H1 (cell line): Measurements from ENCODE around the gene RGS7BP. TPM values are rescaled to one million over a fixed set of nuclear protein-coding genes. Genes with fewer than 3 reads are reported as not detected.

Experiments
- CTCF ChIA-PET: fragments of 300-600 bp; sonication (Branson Sonifier 250); formaldehyde crosslinking; loops from one replicate; lab custom pipeline; 2021; ENCODE audit not compliant: partially characterized antibody; lab: Charles Lee
- POLR2A ChIA-PET: fragments of 300-600 bp; sonication (Branson Sonifier 250); formaldehyde crosslinking; loops from one replicate; lab custom pipeline; 2021; ENCODE audit warnings: inconsistent platforms; ENCODE audit not compliant: partially characterized antibody; lab: Charles Lee
- DNase-seq, 2 experiments: peaks; one replicate each; pipeline versions ENCODE4 v3.0.0 to v3.0.0-alpha.2; 2010 to 2022; ENCODE audit warnings: low spot score in 2 of 2, low read depth in 1 of 2, mixed read lengths in 1 of 2
- FAIRE-seq: peaks from 2 replicates; lab custom pipeline; 2011; peaks lifted over from hg19 to GRCh38; lab: Jason Lieb, UNC
- H2AFZ ChIP-seq: 2 replicates; pipeline ENCODE4 v1.8.1; 2012; ENCODE audit warnings: low read length, inconsistent platforms
- H2AK5ac ChIP-seq: 2 replicates; pipeline ENCODE4 v1.6.1; 2013; ENCODE audit warnings: low read depth, low read length
- H2BK120ac ChIP-seq: replicated peaks from 2 replicates; pipeline ENCODE3; 2013; ENCODE audit warnings: low read depth, low read length, inconsistent platforms
- H2BK12ac ChIP-seq: 2 replicates; pipeline ENCODE4 v1.6.1; 2013; ENCODE audit warnings: low read depth, low read length
- H2BK15ac ChIP-seq: 2 replicates; pipeline ENCODE4 v1.6.1; 2013; ENCODE audit warnings: low read length
- H2BK20ac ChIP-seq: 2 replicates; pipeline ENCODE4 v1.6.1; 2013; ENCODE audit warnings: low read length
- H2BK5ac ChIP-seq: 2 replicates; pipeline ENCODE4 v1.6.1; 2013; ENCODE audit warnings: low read depth, low read length
- H3K14ac ChIP-seq: 2 replicates; pipeline ENCODE4 v1.6.1; 2013; ENCODE audit warnings: inconsistent platforms; ENCODE audit not compliant: insufficient read length
- H3K18ac ChIP-seq: 2 replicates; pipeline ENCODE4 v1.6.1; 2013; ENCODE audit warnings: low read length; ENCODE audit errors: extremely low read depth
- H3K23ac ChIP-seq: 2 replicates; pipeline ENCODE4 v1.6.1; 2013; ENCODE audit warnings: inconsistent platforms; ENCODE audit not compliant: insufficient read length
- H3K23me2 ChIP-seq: 2 replicates; pipeline ENCODE4 v1.6.1; 2013; ENCODE audit warnings: low read depth, low read length
- H3K27ac ChIP-seq: 2 replicates; pipeline ENCODE4 v1.6.1; 2011; ENCODE audit warnings: low read depth, low read length, inconsistent platforms
- H3K27me3 ChIP-seq, 4 experiments: replicated peaks in 1 of 4; 1 replicate in 1 of 4; 2 replicates in 3 of 4; pipeline versions ENCODE4 v1.6.1 to v1.8.1; 2011 to 2013; ENCODE audit warnings: low read length in 3 of 4, mild to moderate bottlenecking in 3 of 4, inconsistent platforms in 2 of 4, mixed read lengths in 2 of 4, moderate library complexity in 1 of 4; ENCODE audit not compliant: control insufficient read depth in 3 of 4, insufficient read depth in 3 of 4; ENCODE audit errors: extremely low read depth in 1 of 4
- H3K36me3 ChIP-seq, 4 experiments: 2 replicates each; pipeline versions ENCODE4 v1.6.1 to v1.8.1; 2011 to 2013; ENCODE audit warnings: mild to moderate bottlenecking in 4 of 4, low read length in 3 of 4, moderate library complexity in 2 of 4, control low read depth in 1 of 4, inconsistent platforms in 1 of 4; ENCODE audit not compliant: insufficient read depth in 4 of 4, control insufficient read depth in 2 of 4
- H3K4ac ChIP-seq: replicated peaks from 2 replicates; pipeline ENCODE3; 2013; ENCODE audit warnings: low read length, low read depth, mixed read lengths, inconsistent platforms; ENCODE audit not compliant: insufficient read length
- H3K4me1 ChIP-seq, 4 experiments: replicated peaks in 1 of 4; 1 replicate in 1 of 4; 2 replicates in 3 of 4; pipeline versions ENCODE4 v1.6.1 to v1.8.1; 2011 to 2013; ENCODE audit warnings: low read length in 3 of 4, inconsistent platforms in 2 of 4, mixed read lengths in 1 of 4; ENCODE audit not compliant: insufficient read depth in 4 of 4, control insufficient read depth in 3 of 4
- H3K4me2 ChIP-seq, 2 experiments: 2 replicates each; pipeline versions ENCODE4 v1.6.1 to v1.8.1; 2011 to 2013; ENCODE audit warnings: low read depth in 2 of 2, low read length in 2 of 2, control low read depth in 1 of 2, inconsistent platforms in 1 of 2, mild to moderate bottlenecking in 1 of 2; ENCODE audit not compliant: insufficient read depth in 1 of 2
- H3K4me3 ChIP-seq, 4 experiments: fragments of 200-600, 300-600 bp in 1 of 4; sonication (generic), shearing (Covaris generic), sonication (Bioruptor Twin) in 1 of 4; 2 replicates each; pipeline versions ENCODE4 v1.5.1 to v1.8.1; 2011 to 2016; ENCODE audit warnings: low read length in 4 of 4, low read depth in 3 of 4, control low read depth in 2 of 4, inconsistent platforms in 2 of 4, mild to moderate bottlenecking in 2 of 4, mixed read lengths in 1 of 4, moderate library complexity in 1 of 4; ENCODE audit not compliant: insufficient read depth in 2 of 4; ENCODE audit errors: extremely low read depth in 1 of 4
- H3K56ac ChIP-seq: replicated peaks from 2 replicates; pipeline ENCODE3; 2013; ENCODE audit warnings: low read depth, mild to moderate bottlenecking, mixed read lengths, low read length, inconsistent platforms; ENCODE audit not compliant: insufficient read length
- H3K79me1 ChIP-seq: 2 replicates; pipeline ENCODE4 v1.6.1; 2013; ENCODE audit warnings: low read depth, low read length, control low read depth
- H3K79me2 ChIP-seq, 2 experiments: 2 replicates each; pipeline versions ENCODE4 v1.6.1 to v1.8.1; 2012 to 2013; ENCODE audit warnings: low read length in 2 of 2, mild to moderate bottlenecking in 2 of 2, inconsistent platforms in 1 of 2; ENCODE audit not compliant: insufficient read depth in 2 of 2, control insufficient read depth in 1 of 2
- H3K9ac ChIP-seq, 4 experiments: replicated peaks in 1 of 4; 1 replicate in 1 of 4; 2 replicates in 3 of 4; pipeline versions ENCODE4 v1.6.1 to v1.8.1; 2011 to 2013; ENCODE audit warnings: low read depth in 3 of 4, low read length in 3 of 4, control low read depth in 2 of 4, mild to moderate bottlenecking in 2 of 4, moderate library complexity in 2 of 4, inconsistent platforms in 1 of 4; ENCODE audit errors: extremely low read depth in 1 of 4
- H3K9me3 ChIP-seq, 2 experiments: 2 replicates each; pipeline versions ENCODE4 v1.6.1 to v1.8.1; 2012 to 2013; ENCODE audit warnings: mild to moderate bottlenecking in 2 of 2, moderate library complexity in 2 of 2, control low read depth in 1 of 2, inconsistent platforms in 1 of 2, low read depth in 1 of 2, low read length in 1 of 2, mixed read lengths in 1 of 2; ENCODE audit not compliant: insufficient read depth in 2 of 2
- H4K20me1 ChIP-seq, 2 experiments: replicated peaks in 1 of 2; 2 replicates each; pipeline versions ENCODE3 to v1.8.1; 2011 to 2013; ENCODE audit warnings: inconsistent platforms in 2 of 2, low read length in 2 of 2, mild to moderate bottlenecking in 1 of 2; ENCODE audit not compliant: insufficient read depth in 2 of 2, control insufficient read depth in 1 of 2
- H4K5ac ChIP-seq: 2 replicates; pipeline ENCODE4 v1.6.1; 2013; ENCODE audit warnings: low read length, low read depth, mixed read lengths, inconsistent platforms; ENCODE audit not compliant: insufficient read length
- H4K8ac ChIP-seq: 2 replicates; pipeline ENCODE4 v1.8.0; 2013; ENCODE audit warnings: mild to moderate bottlenecking, moderate library complexity, low read length, inconsistent platforms; ENCODE audit not compliant: insufficient read depth; ENCODE audit errors: extremely low read depth
- H4K91ac ChIP-seq: replicated peaks from 2 replicates; pipeline ENCODE3; 2013; ENCODE audit warnings: low read length, mixed read lengths, inconsistent platforms; ENCODE audit not compliant: insufficient read length
- CBX8 ChIP-seq: fragments of 300-800, 300-1000 bp; sonication (generic); IDR thresholded peaks from 2 replicates; pipeline ENCODE4 v1.7.1; 2016; ENCODE audit warnings: low read depth, low read length, borderline replicate concordance
- CTCF ChIP-seq, 3 experiments: IDR thresholded peaks; 1 replicate in 2 of 3; 2 replicates in 1 of 3; pipeline versions ENCODE4 v1.5.1 to v1.6.1; 2011; ENCODE audit warnings: low read length in 3 of 3, mild to moderate bottlenecking in 3 of 3, inconsistent platforms in 2 of 3, low read depth in 1 of 3, moderate library complexity in 1 of 3; ENCODE audit not compliant: insufficient read depth in 1 of 3; ENCODE audit errors: control extremely low read depth in 1 of 3
- GTF2F1 ChIP-seq: IDR thresholded peaks from 2 replicates; pipeline ENCODE4 v1.6.1; 2012; ENCODE audit warnings: low read depth, low read length, improper control_type of control experiment, borderline replicate concordance
- HDAC6 ChIP-seq: IDR thresholded peaks from one replicate; pipeline ENCODE4 v1.7.1; 2012; ENCODE audit warnings: low read depth, mild to moderate bottlenecking, inconsistent platforms, low read length, moderate library complexity
- JUND ChIP-seq: IDR thresholded peaks from 2 replicates; pipeline ENCODE4 v1.6.1; 2011; ENCODE audit warnings: mild to moderate bottlenecking, improper control_type of control experiment, low read length
- POLR2A ChIP-seq, 2 experiments: IDR thresholded peaks; 1 replicate in 1 of 2; 2 replicates in 1 of 2; pipeline ENCODE4 v1.6.1; 2011; ENCODE audit warnings: low read depth in 2 of 2, low read length in 2 of 2, mild to moderate bottlenecking in 2 of 2; ENCODE audit errors: control extremely low read depth in 1 of 2
- WGBS, 2 experiments: shearing (Covaris generic) in 1 of 2; methylation state at CpG; one replicate each; pipeline versions ENCODE4 v1.1.6 to v1.1.7; 2013 to 2015; ENCODE audit warnings: low lambda C conversion rate in 2 of 2, mixed read lengths in 2 of 2, inconsistent platforms in 1 of 2, low coverage in 1 of 2, missing lambda C conversion rate in 1 of 2; ENCODE audit not compliant: insufficient replicate concordance in 2 of 2, insufficient coverage in 1 of 2, insufficient read length in 1 of 2; ENCODE audit errors: extremely low coverage in 1 of 2, missing lambda C conversion rate in 1 of 2; 5-methylcytosine and 5-hydroxymethylcytosine counted together
- long read RNA-seq, 2 experiments: library from RNA in 1 of 2; library from capped mRNA in 1 of 2; stranded (forward); transcript quantifications; one replicate each; pipeline ENCODE4 v2.0.0, GENCODE V29; 2021; ENCODE audit warnings: inconsistent platforms in 1 of 2
- polyA minus RNA-seq, 3 experiments: library from RNA; depleted of rRNA, polyadenylated mRNA; stranded (reverse); fragments of >200 nt; gene quantifications; 1 replicate in 2 of 3; 2 replicates in 1 of 3; pipeline ENCODE4 v1.2.3, GENCODE V29; 2011
- polyA plus RNA-seq, 7 experiments: library from polyadenylated mRNA; depleted of rRNA in 3 of 7; stranded (reverse) in 5 of 7; unstranded in 2 of 7; fragments of >200 nt in 5 of 7; fragments of 200-250 nt in 2 of 7; gene quantifications; 1 replicate in 5 of 7; 2 replicates in 1 of 7; 4 replicates in 1 of 7; pipeline versions ENCODE4 v1.2.1 to v1.2.3, GENCODE V29; 2011 to 2013; ENCODE audit warnings: missing spikeins in 2 of 7, mixed read lengths in 2 of 7
- total RNA-seq: library from RNA; stranded (reverse); fragmentation: NEBNext Ultra II Directional; extraction: Animal tissue kit (Norgen Biotek cat#: 25700); gene quantifications from 2 replicates; pipeline ENCODE4 v1.2.1, GENCODE V29; 2021

RGS7BP gene
- 2.3 TPM in 2 replicates for total RNA-seq
- 0.65 and 1.1 TPM in 2 replicates for polyA plus RNA-seq (2011; rRNA removed)
- polyA plus RNA-seq (2011; cell fraction: cytosol; rRNA removed): 0.63 TPM
- polyA plus RNA-seq (2011; cell fraction: nucleus; rRNA removed): 4.0 TPM
- 0.67 to 1.3 TPM (median 1.0 TPM) in 4 replicates for polyA plus RNA-seq (2012, experiment 1 of 2)
- 0.10 TPM for polyA plus RNA-seq (2012, experiment 2 of 2)
- polyA plus RNA-seq (2013, experiment 1 of 2): 2.1 TPM
- polyA plus RNA-seq (2013, experiment 2 of 2): 2.4 TPM
- polyA minus RNA-seq (2011; rRNA and poly(A)+ RNA removed): 2.5 and 3.1 TPM in 2 replicates
- polyA minus RNA-seq (2011; cell fraction: cytosol; rRNA and poly(A)+ RNA removed): 3.1 TPM
- polyA minus RNA-seq (2011; cell fraction: nucleus; rRNA and poly(A)+ RNA removed): 16.5 TPM
- long read RNA-seq, experiment 1, partial matches to known transcripts: 0 of 1 reads
- long read RNA-seq, experiment 1, other reads (novel, unspliced or antisense): 1 of 1 reads
- long read RNA-seq, experiment 2: 0 reads

- CTCF ChIA-PET: interaction anchor here (0.6 to 2.2 kb wide), 15 partner anchors 9 to 303 kb away, joined by 3 to 10 read pairs (median 3); no protein-coding TSS in a partner anchor
- H4K5ac ChIP-seq: peak within 1 kb of the TSS; percentile 36
- TF ChIP-seq JUND: no peak
- TF ChIP-seq POLR2A (IDR thresholded peaks at IDR 0.05; ENCODE audit: control extremely low read depth in 1 of 2, low read depth in 2 of 2, low read length in 2 of 2): no peak; a peak in 2 of 3 replicates
- no peak for TF ChIP-seq CBX8
- TF ChIP-seq HDAC6: no peak
- TF ChIP-seq CTCF (IDR thresholded peaks at IDR 0.05; ENCODE audit: control extremely low read depth in 1 of 3, insufficient read depth in 1 of 3, low read depth in 1 of 3, low read length in 3 of 3): peak in 1 of 3 experiments; percentile 17; a peak in 1 of 4 replicates
- no peak for TF ChIP-seq GTF2F1
Observed at GRCh38 chr5:64505769-64506566, at the start of gene RGS7BP. Gene RGS7BP, plus strand, starts transcription at chr5:64506015. Its CDS starts 610 bp downstream, at chr5:64506625.

More at GRCh38 chr5:64505769-64506566, at the start of gene RGS7BP:
- Histone ChIP-seq H3K4me1 (peaks cover 2 to 16% (median 7%) of the 10 kb centered on the region in 4 experiments; a peak in 3 of 7 replicates), H3K27ac (no peak within 1 kb of the TSS), H3K9ac (peak within 1 kb of the TSS in 3 of 4 experiments; percentile 51 to 79 (median 58); a peak in 6 of 7 replicates), H3K4me3 (peak within 1 kb of the TSS; percentile 66 to 87 (median 78)), H3K36me3 (no peaks in the 10 kb centered on the region), H4K20me1 (no peaks in the 10 kb centered on the region), H2BK120ac (no peak within 1 kb of the TSS), H4K91ac (peak within 1 kb of the TSS; percentile 45), H3K27me3 (peaks cover 4 to 39% (median 23%) of the 10 kb centered on the region in 4 experiments), H3K9me3 (no peaks in the 10 kb centered on the region), H2AFZ (peak within 1 kb of the TSS; percentile 92), H2BK15ac (no peak within 1 kb of the TSS), H3K56ac (no peak within 1 kb of the TSS), H2BK5ac (peak within 1 kb of the TSS; percentile 86), H3K23me2 (peaks cover 15% of the 10 kb centered on the region; the same call in 1 of the 2 replicates), H3K14ac (peak within 1 kb of the TSS; percentile 17), H2AK5ac (no peak within 1 kb of the TSS), H3K4ac (no peak within 1 kb of the TSS), H4K8ac (peak within 1 kb of the TSS; percentile 81), H2BK20ac (peak within 1 kb of the TSS; percentile 34; the same call in 1 of the 2 replicates), H3K79me2 (no peaks in the 10 kb centered on the region), H3K18ac (peak within 1 kb of the TSS; percentile 78; the same call in 1 of the 2 replicates), H2BK12ac (peak within 1 kb of the TSS; percentile 91; the same call in 1 of the 2 replicates), H3K79me1 (no peaks in the 10 kb centered on the region), H3K4me2 (peak within 1 kb of the TSS; percentile 95 to 98), H3K23ac (no peak within 1 kb of the TSS)
- POLR2A ChIA-PET: interaction anchor here (0.8 to 1.6 kb wide), 5 partner anchors 9 to 291 kb away, joined by 3 to 9 read pairs (median 5); no protein-coding TSS in a partner anchor
- DNase-seq: peak; percentile 21 to 78
- WGBS, 2 experiments: 4% methylated on average over 44 of the region's 53 CpGs; no CpG with 5 or more reads in 1 of the 2 experiments
- FAIRE-seq: no peak
